HCEC 1CT (cell line): Measurements from ENCODE around the gene ZNF557.

Experiments used
- DNase-seq: peaks from one replicate; pipeline ENCODE4 v3.0.0-alpha.2; 2017

The ZNF557 gene

DNA sequence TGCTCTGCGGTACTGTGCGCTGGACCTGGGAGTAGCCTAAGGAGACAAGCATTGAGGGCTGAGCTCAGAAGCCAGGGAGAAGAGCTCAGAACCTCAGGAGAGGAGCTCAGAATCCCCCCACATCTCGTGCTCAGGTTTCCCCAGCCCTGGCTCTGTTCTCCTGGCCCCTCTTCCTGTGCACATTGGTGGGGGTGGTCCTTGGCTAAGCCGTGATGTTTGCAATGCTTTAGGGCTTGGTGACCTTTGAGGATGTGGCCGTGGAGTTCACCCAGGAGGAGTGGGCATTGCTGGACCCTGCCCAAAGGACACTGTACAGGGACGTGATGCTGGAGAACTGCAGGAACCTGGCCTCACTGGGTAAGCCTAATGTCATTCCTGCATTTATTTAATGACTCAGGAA lies 6.6 kb downstream of the ZNF557 start:
- DNase-seq: no peak

DNA sequence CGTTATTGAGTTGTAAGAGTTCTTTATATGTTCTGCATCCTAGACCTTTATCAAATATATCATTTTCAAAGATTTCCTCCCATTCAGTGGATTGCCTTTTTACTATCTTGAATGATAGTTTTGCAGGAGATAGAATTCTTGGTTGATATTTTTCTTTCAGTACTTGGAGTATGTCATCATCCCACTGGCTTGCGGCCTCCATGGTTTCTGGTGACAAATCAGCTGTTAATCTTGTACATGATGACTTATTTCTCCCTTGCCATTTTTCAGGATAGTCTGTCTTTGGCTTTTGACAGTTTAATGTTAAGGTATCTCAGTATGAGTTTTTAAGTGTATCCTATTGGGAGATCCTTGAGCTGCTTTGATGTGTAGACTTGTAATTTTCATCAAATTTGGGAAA lies 8.5 kb downstream of the ZNF557 start:
- no peak for DNase-seq

DNA sequence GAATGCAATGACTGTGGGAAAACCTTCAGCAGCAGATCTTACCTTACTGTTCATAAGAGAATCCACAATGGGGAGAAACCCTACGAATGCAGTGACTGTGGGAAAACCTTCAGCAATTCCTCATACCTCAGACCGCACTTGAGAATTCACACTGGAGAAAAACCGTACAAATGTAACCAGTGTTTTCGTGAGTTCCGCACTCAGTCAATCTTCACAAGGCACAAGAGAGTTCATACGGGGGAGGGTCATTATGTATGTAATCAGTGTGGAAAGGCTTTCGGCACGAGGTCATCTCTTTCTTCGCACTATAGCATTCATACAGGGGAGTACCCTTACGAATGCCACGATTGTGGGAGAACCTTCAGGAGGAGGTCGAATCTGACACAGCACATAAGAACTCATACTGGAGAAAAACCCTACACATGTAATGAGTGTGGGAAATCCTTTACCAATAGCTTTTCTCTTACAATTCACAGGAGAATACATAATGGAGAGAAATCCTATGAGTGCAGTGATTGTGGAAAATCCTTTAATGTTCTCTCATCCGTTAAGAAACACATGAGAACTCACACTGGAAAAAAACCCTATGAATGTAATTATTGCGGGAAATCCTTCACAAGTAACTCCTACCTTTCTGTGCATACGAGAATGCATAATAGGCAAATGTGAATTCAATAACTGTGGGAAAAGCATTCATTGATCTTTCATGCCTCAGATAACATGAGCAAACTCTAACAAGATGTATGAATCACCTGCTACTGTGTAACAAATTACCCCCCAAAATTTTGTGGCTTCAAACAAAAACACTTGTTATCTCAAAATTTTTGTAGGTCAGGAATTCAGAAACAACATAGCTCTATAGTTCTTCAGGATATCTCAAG lies 13.8 kb downstream of the ZNF557 start:
- no peak for DNase-seq

DNA sequence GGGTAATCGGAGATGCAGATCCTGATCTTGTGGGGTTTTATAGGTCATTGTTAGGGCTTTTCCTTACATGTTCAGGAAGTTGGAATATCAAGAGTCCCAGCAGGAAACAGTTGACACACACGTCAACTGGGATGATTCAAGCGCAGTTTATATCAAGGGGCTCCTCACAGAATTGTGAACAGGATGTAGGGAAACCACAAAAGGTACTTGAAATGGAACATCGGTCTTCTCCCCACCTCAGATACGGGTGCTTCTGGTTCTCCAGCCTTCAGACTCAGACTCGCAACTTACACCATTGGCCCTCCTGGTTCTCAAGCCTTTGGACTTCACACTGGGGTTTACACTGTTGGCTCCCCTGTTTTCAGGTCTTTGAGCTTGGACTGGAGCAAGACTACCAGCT lies 19.5 kb downstream of the ZNF557 start:
- no peak for DNase-seq

GRCh38 chr19:7098096-7098495 lies 28.6 kb downstream of the ZNF557 start:
- DNase-seq: no peak

DNA sequence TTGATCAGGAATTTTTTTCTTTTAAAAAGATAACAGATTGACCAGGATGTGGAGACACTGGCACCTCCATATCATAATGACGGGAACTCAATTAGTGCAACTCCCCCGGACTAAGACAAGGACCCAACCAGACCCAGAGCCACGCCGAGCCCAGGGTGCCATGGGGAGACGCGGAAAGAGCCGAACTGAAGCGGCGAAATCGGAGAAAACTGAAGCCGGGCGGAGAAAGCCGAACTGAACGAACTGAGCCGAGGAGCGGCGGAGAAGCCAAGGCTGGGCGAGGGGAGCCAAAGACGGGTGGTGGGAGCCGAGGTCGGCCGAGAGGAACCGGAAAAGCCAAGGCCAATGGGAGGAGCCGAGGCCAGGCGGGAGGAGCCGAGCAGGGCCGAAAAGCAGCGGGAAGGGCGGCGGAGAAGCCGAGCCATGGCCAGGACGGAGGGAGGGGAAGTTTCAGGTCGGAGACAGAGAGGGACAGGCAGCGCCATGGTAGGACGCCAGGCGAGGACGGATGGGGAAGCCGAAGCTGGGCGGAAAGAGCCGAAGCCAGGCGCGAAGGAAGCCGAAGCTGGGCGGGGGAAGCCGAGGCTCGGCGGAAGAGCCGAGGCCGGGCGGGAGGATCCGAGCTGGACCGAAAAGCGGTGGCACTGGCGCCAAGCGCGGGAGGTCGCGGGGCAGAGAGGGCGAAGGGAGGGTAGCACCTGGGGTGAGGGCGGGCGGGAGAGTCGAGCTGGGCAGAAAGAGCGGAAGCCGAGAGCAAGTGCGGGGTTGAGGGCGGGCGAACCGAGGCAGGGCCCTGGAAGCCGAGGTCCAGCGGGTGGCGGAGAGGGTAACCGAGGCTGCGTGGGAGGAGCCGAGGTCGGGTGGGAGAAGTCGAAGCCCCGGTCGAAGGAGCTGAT lies 29.4 kb downstream of the ZNF557 start:
- peak; percentile 86 for DNase-seq

DNA sequence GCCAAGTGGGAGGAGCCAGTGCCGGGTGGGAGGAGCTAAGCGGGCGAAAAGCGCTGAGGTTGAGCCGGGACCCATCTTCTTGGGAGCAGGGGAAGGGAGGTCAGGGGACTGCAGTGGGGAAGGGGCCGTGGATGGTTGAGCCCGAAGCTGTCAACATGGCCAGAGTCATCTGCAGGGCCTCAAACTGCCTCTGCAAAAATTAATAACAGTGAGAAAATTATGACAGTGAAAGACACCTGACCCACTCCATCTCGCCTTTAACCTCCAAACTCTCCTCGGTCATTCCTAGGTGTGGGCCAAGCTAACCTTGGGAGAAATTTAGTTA lies 30.1 kb downstream of the ZNF557 start:
- DNase-seq: no peak

DNA sequence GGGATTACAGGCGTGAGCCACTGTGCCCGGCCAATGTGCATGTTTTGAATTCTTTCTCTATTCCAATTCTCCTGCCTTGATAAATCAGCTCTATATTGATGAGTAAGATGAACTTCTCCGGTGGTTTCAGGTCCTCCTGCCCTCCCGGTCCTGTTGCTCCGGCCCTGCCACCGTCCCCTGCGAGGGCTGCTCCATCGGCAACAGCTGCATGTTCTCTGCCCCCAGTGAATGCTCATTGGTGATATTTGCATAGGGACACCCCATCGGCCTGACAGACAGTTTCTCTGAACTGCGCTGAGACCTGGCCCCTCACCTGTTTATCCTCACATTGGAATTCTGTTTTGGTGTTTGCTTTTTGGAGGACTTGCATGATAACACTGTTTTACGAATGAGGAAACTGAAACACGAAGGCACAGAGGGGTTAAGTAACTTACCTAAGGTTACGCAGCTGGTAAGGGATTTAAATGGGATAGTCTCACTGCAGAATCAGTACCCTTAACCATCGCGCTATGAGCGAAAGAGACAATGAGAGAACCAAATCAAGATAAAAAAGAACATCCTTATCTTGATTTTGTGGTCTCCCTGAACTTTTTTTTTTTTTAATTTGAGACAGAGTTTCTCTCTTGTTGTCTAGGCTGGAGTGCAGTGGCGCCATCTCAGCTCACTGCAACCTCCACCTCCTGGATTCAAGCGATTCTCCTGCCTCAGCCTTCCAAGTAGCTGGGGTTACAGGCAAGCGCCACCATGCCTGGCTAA lies 32.2 kb downstream of the ZNF557 start:
- DNase-seq: no peak

GRCh38 chr19:7104747-7105447 lies 35.4 kb downstream of the ZNF557 start:
- DNase-seq: no peak

DNA sequence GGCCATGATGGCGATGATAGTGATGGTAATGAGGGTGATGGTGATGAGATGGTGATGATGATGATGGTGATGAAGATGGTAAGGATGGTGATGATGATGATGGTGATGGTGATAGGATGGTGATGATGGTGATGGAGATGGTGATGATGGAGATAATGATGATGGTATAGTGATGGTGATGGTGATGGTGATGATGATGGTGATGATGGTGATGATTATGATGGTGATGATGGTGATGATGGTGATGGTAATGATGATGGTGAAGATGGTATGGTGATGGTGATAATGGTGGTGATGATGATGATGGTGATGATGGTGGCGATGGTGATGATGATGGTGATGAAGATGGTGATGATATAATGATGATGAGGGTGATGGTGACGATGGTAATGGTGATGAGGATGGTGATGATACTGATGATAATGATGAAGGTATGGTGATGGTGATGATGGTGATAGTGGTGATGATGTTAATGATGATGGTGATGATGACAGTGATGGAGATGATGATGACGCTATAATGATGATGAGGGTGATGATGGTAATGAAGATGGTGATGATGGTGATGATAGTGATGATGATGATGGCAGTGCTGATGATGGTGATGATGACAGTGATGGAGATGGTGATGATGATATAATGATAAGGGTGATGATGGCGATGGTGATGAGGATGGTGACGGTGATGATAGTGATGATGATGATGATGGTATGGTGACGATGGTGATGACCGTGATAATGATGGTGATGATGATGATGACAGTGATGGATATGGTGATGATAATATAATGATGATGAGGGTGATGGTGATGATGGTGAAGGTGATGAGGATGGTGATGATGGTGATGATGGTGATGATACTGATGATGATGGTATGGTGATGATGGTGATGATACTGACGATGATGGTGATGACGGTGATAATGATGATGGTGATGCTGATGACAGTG lies 37.5 kb downstream of the ZNF557 start:
- no peak for DNase-seq

- DNase-seq: no peak
Measured at GRCh38 chr19:7109678-7110289, 40.3 kb downstream of the ZNF557 start.

GRCh38 chr19:7112675-7113074 lies 43.2 kb downstream of the ZNF557 start:
- no peak for DNase-seq

GRCh38 chr19:7113233-7113632 lies 43.7 kb downstream of the ZNF557 start:
- no peak for DNase-seq

GRCh38 chr19:7115721-7116120 lies 46.2 kb downstream of the ZNF557 start:
- no peak for DNase-seq

GRCh38 chr19:7117248-7117647 lies 47.7 kb downstream of the ZNF557 start:
- DNase-seq: no peak

DNA sequence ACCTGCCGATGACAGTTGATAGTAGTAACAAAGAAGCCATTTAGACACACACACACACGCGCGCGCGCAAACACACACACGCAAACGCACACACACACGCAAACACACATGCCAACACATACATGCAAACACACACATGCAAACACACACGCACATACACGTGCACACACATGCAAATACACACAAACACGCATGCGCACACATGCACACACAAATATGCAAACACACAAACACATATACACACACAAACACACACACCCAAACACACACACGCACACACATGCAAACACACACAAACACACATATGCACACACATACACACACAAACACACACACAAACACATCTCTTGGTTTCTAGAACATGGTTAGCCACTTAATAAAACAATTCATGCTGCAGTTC lies 50.1 kb downstream of the ZNF557 start:
- no peak for DNase-seq

- DNase-seq: no peak
Measured at GRCh38 chr19:7120499-7120898, 51.0 kb downstream of the ZNF557 start.

DNA sequence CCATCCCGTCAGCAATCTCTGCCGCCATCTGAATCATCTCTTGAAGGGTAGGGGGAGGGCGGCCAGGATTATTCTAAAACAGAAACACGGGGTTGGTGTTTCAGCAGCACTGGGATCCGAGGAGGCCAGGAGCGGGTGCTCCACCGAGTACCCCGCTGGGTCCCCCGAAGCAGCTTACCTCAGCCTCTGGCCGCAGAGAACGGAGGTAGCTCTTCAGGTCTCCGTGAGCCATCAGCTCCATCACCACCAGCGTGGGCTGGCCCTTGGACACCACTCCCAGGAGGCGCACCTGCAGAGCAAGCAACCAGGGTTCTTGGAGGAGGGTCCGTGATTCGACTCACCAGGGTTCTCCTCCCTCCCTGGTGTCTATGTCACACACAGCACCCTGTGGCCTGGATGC lies 53.2 kb downstream of the ZNF557 start:
- no peak for DNase-seq

GRCh38 chr19:7124782-7125181 lies 55.3 kb downstream of the ZNF557 start:
- DNase-seq: no peak

GRCh38 chr19:7125221-7125620 lies 55.7 kb downstream of the ZNF557 start:
- no peak for DNase-seq

- no peak for DNase-seq
Measured at GRCh38 chr19:7126132-7126531, 56.6 kb downstream of the ZNF557 start.
